Measurements from ENCODE around the gene TRIM29.

GRCh38 chr11:120120805-120121335, 17.0 kb downstream of the TRIM29 start:
- TF ChIP-seq CTCF (conservative IDR thresholded peaks at IDR 0.05 in 1 of 2, IDR thresholded peaks at IDR 0.05 in 1 of 2; ENCODE audit: low read depth in 1 of 2, low read length in 2 of 2): no peak
- no peak for TF ChIP-seq EZH2 (IDR thresholded peaks at IDR 0.05; ENCODE audit: low read length, missing control alignments)
